ENCODE results near the gene AMDHD2. TPM values are rescaled to one million over a fixed set of nuclear protein-coding genes. Genes with fewer than 3 reads are reported as not detected.
A peak's percentile ranks its signal among the peaks of the same experiment; 100 is the strongest.

The AMDHD2 gene
- total RNA-seq, 1 donor from 2014 or later = 58.3 TPM

DNA sequence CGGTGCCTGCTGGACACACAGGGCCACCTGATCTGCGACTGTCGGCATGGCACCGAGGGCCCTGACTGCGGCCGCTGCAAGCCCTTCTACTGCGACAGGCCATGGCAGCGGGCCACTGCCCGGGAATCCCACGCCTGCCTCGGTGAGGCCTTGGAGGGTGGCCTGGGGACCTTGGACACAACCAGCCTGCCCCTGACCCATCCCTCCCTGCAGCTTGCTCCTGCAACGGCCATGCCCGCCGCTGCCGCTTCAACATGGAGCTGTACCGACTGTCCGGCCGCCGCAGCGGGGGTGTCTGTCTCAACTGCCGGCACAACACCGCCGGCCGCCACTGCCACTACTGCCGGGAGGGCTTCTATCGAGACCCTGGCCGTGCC is 47.7 kb upstream of the AMDHD2 start:
- H3K9me3 Mint-ChIP-seq = no peaks in the 10 kb centered on the region
- peaks cover 22% of the 10 kb centered on the region for H3K27me3 Mint-ChIP-seq (ENCODE audit: low read depth)
- H3K4me1 Mint-ChIP-seq = peaks cover 31% of the 10 kb centered on the region
- TF ChIP-seq, protein P1, sequence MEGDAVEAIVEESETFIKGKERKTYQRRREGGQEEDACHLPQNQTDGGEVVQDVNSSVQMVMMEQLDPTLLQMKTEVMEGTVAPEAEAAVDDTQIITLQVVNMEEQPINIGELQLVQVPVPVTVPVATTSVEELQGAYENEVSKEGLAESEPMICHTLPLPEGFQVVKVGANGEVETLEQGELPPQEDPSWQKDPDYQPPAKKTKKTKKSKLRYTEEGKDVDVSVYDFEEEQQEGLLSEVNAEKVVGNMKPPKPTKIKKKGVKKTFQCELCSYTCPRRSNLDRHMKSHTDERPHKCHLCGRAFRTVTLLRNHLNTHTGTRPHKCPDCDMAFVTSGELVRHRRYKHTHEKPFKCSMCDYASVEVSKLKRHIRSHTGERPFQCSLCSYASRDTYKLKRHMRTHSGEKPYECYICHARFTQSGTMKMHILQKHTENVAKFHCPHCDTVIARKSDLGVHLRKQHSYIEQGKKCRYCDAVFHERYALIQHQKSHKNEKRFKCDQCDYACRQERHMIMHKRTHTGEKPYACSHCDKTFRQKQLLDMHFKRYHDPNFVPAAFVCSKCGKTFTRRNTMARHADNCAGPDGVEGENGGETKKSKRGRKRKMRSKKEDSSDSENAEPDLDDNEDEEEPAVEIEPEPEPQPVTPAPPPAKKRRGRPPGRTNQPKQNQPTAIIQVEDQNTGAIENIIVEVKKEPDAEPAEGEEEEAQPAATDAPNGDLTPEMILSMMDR (conservative IDR thresholded peaks at IDR 0.05) = no peak
- no peak overlapping the region for H3K27ac Mint-ChIP-seq (ENCODE audit: unreplicated experiment)
- H3K4me3 Mint-ChIP-seq = peak overlapping the region; percentile 89
- no peaks in the 10 kb centered on the region for H3K36me3 Mint-ChIP-seq (ENCODE audit: low read depth)
- DNase-seq (ENCODE audit: low read depth, low spot score) = no peak

DNA sequence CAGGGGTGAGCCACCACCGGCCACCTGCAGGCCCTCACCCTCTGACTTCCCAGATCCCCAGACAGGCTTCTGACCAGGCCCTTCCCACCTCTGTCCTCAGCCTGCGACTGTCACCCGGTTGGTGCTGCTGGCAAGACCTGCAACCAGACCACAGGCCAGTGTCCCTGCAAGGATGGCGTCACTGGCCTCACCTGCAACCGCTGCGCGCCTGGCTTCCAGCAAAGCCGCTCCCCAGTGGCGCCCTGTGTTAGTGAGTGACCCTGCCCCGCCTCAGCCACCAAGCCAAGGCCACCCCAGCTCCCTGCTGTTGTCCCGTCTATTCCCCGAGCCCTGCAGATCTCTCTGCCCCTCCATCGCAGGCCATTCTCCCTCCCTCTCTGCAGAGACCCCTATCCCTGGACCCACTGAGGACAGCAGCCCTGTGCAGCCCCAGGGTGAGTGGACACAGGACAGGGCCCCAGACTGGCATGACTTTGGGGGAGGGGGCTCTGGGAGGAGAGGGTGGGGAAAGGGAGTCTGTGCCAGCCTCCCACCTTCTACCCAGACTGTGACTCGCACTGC is 47.2 kb upstream of the AMDHD2 start:
- Mint-ChIP-seq H3K27ac (ENCODE audit: unreplicated experiment) (no peak overlapping the region), H3K4me3 (peak overlapping the region; percentile 89), H3K4me1 (peaks cover 36% of the 10 kb centered on the region), H3K27me3 (ENCODE audit: low read depth) (peaks cover 22% of the 10 kb centered on the region), H3K36me3 (ENCODE audit: low read depth) (no peaks in the 10 kb centered on the region), H3K9me3 (no peaks in the 10 kb centered on the region)
- TF ChIP-seq, protein P1 (conservative IDR thresholded peaks at IDR 0.05) = no peak
- DNase-seq (ENCODE audit: low read depth, low spot score) = no peak

DNA sequence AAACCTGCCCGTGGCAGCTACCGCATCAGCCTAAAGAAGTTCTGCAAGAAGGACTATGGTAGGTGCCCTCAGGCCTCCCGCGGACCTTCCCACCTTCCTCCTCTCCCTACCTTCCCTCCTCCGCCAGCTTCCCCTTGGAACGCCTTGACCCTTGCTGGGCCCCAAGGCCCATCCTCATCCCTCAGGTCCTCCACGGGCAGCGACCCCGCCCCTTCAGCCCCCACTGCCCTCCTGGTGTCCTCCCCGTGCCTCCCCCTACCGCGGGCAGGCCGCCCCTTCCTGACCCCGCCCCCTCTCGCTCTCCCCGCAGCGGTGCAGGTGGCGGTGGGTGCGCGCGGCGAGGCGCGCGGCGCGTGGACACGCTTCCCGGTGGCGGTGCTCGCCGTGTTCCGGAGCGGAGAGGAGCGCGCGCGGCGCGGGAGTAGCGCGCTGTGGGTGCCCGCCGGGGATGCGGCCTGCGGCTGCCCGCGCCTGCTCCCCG is 46.7 kb upstream of the AMDHD2 start:
- Mint-ChIP-seq H3K4me3 (peak overlapping the region; percentile 89), H3K27me3 (ENCODE audit: low read depth) (peaks cover 20% of the 10 kb centered on the region), H3K4me1 (peaks cover 33% of the 10 kb centered on the region), H3K36me3 (ENCODE audit: low read depth) (no peaks in the 10 kb centered on the region), H3K9me3 (no peaks in the 10 kb centered on the region), H3K27ac (ENCODE audit: unreplicated experiment) (no peak overlapping the region)
- no peak for DNase-seq (ENCODE audit: low read depth, low spot score)
- TF ChIP-seq, protein P1 (conservative IDR thresholded peaks at IDR 0.05) = no peak

DNA sequence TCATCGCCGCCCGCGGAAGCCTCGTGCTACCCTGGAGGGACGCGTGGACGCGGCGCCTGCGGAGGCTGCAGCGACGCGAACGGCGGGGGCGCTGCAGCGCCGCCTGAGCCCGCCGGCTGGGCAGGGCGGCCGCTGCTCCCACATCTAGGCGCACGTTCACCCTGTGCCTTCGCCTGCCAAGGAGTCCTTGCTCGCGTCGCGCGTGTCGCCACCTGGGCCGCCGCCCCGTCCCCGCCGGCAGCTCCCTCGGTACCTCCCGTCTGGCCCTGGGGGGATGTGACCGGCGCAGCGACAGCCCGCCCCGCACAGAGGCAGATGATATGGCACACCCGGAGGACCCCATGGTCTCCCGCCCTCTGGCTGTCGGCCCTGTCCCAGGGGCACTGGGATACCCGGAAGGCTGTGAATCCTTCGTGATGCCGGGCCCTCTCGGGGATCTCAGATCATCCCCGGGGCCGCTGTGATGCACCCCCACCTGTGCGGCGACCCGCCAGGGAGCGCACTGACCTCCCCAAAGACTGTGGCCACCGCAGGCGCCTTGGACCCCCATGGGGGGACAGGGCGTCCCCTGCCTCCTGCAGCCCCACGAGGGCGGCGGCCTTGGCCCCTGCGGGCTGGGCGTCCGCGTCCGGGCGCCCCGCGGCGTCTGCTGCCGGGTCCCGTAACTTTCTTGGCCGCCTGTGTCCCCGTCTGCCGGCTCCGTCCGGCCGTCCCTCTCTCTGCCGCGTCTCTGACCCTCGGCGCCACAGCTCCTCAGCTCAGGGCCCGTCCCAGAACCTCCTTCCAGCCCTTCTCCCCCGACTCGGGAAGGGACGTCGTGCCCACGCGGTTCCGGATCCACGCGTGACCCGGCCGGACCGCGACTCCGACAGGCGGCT is 45.9 kb upstream of the AMDHD2 start:
- TF ChIP-seq, protein P1 (conservative IDR thresholded peaks at IDR 0.05) = peak; percentile 54
- DNase-seq (ENCODE audit: low read depth, low spot score) = peak; percentile 31
- Mint-ChIP-seq H3K27ac (ENCODE audit: unreplicated experiment) (no peak overlapping the region), H3K4me3 (peak overlapping the region; percentile 74), H3K9me3 (no peaks in the 10 kb centered on the region), H3K27me3 (ENCODE audit: low read depth) (peaks cover 19% of the 10 kb centered on the region), H3K36me3 (ENCODE audit: low read depth) (no peaks in the 10 kb centered on the region), H3K4me1 (peaks cover 32% of the 10 kb centered on the region)

DNA sequence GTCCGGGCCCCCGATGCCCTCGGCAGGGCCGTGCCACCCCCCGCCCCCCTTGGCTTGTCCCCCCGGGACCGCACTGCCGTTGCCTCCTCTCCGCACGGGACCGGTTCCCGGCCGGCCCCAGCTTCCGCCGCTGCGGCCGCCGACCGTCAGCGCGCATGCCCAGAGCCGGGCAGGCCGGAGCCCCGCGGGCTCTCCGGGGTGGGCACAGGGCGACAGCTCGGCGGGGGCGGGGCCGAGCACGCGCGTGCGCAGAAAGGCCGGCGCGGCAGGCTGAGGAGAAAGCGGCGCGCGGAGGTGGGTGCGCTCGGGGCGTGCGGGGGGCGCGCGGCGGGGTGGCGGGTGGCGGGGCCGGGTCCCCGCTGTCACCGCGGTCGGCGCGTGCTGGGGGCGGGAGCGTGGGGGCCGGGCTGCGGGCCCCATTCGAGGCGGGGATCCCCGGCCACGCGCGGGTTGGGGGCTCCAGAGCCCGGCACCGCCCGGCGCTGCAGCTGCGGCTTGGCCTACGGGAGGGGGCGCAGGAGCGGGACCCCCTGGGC is 45.2 kb upstream of the AMDHD2 start, which contains the start of gene TBC1D24:
Gene TBC1D24, plus strand, starts transcription at position 251 of the 536 bp plus-strand sequence. CDS start 21,022 bp downstream, outside the sequence.
- H3K36me3 Mint-ChIP-seq (ENCODE audit: low read depth) = no peaks in the 10 kb centered on the region
- H3K4me3 Mint-ChIP-seq = peak within 1 kb of the TSS; percentile 86
- peaks cover 15% of the 10 kb centered on the region for H3K27me3 Mint-ChIP-seq (ENCODE audit: low read depth)

More for the DNA sequence above, 45.2 kb upstream of the AMDHD2 start, which contains the start of gene TBC1D24:
- H3K9me3 Mint-ChIP-seq = no peaks in the 10 kb centered on the region
- H3K4me1 Mint-ChIP-seq = peaks cover 27% of the 10 kb centered on the region
- DNase-seq (ENCODE audit: low read depth, low spot score) = peak; percentile 79
- no peak within 1 kb of the TSS for H3K27ac Mint-ChIP-seq (ENCODE audit: unreplicated experiment)
- TF ChIP-seq, protein P1 (conservative IDR thresholded peaks at IDR 0.05) = no peak
